Activated CD8-positive, alpha-beta memory T cell treated with anti-CD3 and anti-CD28 coated beads, Interleukin-2, amount 50 U/mL, for 24 hours (primary cell): ENCODE data around the gene C6.
"Not testable (repeated sequence)": the region's sequence is repeated elsewhere in the genome, so short reads cannot be mapped to it uniquely, and the experiment has no call there.

Experiments
- DNase-seq: peaks from one replicate; pipeline ENCODE4 v3.0.0-alpha.2; 2020; ENCODE audit errors: extremely low read depth

C6 gene

DNA sequence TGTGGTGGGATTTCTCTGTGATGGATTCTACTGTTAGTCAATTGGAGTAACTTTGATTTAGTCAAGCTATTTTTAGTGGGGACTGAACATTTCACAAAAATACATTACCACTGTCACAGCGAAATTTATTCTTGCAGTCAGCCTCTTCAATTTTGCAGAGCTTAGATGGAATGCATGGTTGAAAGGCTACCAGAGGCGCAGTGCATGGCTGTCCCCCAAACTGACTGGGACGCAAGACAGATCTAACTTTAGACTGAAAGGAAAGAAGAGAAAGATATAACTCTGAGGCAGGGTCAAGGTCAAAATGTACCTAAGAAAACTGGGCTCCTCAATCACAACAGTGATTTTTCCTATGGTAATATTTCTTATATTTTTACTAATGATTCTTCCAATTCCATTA, 13.7 kb downstream of the C6 start:
- DNase-seq = no peak

DNA sequence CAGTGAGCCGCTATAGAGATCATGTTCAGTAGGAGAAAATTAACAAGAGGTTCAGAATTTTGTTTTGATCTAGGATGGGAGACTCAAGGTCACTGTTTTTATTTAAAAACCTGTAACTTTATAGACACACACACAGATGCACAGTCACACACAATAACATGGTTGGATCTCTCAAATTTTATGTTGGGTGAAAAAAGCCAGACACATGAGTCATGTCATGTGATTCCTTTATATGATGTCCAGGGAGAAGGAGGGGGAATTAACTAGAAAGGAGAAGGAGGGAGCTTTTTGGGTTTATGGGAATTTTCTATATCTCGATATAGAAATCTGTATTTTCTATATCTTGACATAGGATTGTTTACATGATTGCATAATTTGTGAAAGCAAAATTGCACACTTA, 17.1 kb downstream of the C6 start:
- DNase-seq = no peak

DNA sequence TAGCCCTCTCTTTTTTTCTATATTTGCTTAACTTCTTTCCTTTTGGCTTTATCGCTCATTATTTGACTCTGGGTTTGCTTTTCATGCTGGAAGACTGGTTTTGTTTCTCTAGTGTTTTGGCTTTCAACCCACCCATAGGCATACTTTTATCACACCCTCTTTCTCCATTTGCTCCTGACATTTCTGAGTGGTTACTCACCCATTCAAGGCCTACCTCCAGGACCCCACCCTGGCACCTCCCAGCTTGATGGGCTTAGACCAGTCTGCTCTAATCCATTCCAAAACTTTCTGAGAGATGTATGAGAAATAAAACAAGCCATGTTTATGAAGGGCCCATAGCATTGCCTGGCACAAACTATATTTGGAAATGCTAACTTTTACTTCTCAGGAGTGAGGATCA, 18.1 kb downstream of the C6 start:
- no peak for DNase-seq

DNA sequence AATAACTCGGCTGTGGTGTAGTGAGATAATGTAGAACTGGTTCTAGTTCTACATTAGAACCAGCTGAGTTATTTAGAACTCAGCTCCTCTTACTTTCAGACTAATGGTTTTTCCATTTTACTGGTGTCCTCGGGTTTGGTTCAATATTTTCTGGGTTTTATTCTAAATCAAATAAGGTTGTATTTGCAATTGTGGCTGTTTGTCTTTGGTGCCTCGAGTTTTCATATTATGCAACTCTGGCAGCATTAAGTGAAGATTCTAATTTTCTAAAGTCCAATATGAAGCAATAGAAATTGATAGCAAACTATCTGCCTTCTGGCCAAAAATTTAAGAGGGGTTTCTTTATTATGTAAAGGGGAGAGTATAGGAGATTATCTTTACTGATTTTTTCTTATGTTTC, 19.0 kb downstream of the C6 start:
- no peak for DNase-seq

DNA sequence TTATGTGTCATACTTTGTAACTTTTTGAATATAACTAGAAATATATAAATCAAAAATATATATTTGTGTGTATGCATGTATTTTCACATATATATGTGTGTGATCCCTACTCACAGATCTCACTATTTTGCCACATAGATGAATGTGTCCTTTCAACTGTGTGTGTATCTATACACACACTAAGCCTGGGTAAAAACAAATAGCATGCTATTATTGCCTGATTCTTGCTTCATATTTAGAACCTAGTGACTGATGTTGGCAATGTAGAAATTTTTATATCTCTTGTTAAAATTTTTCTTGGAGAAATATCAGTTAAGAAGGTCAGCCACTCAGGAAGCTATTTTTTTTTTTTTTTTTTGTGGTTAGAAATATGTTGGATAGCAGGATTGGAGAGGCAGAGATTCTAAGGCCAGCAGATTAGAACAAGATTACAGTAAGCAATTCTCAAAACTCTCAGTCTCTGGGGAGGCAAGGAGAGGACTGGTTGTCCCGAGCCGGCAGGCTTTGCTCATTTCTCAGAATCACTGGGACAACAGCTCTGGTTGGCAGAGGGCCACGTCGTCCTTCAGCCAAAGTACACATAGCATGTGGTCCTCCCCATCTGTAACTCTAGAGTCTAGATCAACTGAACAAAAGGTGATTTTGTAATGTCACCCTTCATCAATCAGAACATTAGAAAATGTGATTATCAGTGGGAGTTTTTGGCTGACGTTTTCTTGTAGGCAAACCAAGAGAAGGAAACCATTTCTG, 19.7 kb downstream of the C6 start:
- DNase-seq = no peak

DNA sequence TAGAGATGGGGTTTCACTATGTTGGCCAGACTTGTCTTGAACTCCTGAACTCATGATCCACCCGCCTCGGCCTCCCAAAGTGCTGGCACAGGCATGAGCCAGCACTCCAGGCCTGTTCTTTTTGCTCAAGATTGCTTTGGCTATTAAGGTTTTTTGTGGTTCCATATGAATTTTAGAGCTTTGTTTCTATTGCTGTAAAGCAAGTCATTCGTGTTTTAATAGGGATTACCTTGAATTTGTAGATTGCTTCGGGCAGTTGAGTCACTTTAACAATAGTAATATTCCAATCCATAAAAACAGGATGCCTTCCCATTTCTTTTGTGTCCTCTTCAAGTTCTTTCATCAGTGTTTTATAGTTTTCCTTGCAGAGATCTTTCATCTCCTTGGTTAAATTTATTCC, 22.1 kb downstream of the C6 start:
- no peak for DNase-seq

DNA sequence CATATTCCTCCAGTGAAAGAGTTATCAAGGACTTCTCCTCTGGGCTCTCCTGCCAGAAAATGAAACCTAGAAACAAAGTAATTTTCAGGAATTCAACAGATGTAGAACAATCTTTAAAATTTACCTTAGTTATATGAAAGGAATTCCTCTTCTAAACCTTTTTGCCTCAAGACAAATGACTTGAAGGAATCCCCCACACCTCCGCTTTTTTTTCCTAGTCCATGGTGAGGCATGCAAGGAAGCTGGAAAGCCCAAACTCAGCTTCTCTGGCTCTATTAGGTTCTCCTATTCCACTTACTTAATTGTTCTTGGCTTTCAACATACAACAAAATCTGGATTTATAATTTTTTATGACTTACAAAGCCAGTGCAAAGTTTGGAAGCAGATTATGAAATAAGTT, 27.2 kb downstream of the C6 start:
- DNase-seq = no peak

DNA sequence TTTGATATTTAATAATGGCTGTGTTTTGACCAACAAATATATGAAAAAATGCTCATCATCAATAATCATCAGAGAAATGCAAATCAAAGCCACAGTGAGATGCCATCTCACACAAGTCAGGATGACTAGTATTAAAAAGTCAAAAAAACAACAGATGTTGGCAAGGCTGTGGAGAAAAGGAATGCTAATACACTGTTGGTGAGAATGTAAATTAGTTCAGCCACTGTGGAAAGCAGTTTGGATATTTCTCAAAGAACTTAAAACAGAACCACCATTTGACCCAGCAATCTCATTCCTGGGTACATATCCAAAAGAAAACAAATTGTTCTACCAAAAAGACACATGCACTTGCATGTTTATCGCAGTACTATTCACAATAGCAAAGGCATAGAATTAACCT, 30.0 kb downstream of the C6 start:
- DNase-seq = not testable (repeated sequence)

DNA sequence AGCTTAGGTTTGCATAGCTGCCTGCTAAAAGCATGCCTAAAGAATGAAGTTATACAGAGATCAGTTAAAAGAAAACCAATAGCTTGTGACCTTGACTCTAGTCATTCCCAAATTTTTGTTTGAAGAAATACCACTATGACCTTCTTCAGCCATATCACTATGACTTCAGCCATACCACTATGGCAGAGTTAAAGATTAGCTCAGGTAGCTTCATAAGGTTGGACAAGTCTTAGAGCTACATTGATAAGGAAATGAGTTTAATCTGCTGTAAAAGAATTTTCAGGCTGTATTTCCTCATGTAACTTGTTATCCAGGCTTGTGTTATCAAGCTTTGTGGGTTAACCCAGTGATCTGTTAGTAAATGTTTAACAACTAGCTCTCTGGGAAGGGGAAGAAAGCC, 30.7 kb downstream of the C6 start:
- no peak for DNase-seq

DNA sequence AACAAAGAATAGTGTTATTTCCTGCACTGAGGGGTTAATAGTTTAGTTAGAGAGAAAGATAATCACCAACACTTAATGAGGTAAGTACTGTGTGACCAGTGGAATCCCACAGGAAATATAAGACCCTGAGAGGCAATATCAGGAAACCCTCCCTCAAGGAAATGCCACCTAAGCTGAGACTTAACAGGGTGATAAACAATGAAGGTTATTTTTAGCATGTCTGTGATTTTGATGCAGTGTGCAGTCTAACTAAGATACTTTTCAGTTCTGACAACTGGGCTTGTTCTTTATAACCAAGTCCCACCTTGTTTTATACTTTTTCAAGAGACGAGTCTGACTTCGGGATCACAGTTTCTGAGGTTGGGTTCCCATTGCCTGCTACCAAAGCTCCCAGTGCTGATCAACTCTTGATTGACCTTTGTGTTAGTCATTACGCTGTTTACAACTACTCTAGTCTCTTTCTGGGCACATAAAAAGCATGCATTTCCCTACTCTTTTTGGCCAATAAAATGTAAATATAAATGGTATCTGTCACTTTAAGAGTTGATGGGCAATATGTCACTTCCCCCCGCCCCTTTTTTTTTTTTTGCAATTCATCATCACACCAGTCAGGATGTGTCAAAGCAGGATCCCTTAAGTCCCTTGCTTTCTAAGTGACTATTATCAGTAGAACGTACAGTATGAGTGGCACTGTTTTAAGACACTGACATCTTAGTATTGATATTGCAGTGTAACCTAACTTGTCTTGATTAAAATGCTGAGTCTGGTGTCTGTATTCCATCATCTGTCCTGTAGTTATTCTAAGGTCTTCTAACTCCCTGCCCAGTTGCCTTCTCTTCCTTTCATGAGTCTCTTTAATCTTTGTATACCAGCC, 31.4 kb downstream of the C6 start:
- no peak for DNase-seq

DNA sequence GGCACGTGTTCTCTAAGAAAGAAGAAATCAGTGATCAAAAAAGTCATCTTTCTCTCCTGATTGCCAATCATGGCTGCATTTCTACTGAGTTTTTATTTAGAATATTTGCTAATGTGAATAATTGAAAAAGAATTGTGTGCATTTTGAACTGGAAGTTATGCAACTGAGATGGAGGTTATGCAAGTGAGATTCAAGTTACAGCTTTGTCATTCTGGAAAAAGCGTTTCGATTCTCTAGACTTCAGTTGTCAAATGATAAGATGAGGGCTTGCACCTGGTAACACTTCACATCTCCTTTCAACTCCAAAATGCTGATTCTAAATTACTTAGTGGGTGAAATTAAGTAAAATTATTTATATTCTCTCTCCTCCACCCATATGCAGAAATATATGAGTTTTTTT, 36.4 kb downstream of the C6 start:
- no peak for DNase-seq

DNA sequence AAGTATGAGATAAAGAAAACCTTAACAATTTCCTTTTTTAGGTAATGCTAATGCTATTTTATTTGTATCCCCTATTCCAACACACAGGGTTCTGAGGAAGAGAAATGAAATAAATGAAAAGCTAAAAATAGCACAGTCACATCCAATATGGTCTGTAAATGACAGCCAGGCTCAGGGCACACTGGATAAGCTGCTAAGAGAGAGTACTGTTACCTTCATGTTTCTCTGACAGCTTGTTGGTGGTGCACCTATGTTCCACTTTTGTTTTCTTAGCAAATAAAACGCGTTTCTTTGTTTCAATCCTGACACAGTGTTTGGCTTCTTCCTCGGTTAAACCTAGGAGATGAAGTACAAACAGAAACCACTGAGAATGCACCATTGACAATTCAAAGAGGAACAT, 41.3 kb downstream of the C6 start:
- DNase-seq = no peak

DNA sequence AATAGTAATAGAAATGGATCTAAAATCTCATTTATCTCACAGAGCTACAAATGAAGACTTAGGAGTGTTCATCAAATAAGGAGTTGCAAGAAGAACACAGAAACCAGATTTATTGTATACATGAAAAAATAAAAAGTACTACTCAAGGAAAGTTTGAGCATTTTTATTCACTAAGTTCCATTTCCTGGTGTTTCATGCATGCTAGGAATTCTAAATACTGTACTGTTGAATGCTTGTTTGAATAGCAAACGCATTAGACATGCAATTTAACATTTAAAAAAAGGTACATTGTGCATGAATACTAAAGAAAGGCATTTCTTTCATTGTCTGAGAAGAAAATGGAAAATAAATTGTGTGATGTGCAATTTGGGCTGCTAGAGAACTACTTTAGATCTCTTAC, 52.1 kb downstream of the C6 start:
- no peak for DNase-seq

DNA sequence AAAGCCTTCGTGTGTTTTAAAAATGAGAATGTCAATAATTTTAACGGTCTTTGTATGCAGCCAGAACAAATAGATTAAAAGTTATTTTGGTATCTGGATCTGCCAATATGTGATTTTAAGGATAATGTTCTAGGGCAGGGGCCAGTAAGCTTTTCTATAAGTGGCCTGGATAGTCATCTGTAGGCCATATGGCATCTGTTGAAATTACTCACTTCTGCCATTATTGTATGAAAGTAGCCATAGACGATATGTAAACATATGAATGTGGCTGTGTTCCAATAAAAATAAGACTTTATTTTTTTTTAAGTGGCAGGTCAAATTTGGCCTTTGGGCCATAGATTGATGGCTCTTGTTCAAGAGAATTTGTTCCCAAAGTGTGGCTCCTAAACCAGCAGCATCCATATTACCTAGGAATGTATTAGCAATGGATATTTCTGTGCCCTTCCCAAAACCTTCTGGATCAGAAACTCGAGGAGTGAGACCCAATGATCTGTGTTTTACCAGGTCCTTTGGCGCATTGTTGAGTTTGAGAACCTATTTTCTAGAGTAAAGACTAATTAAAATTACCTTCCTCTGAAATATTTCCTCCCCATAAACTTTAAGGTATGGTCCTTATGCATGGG, 55.9 kb downstream of the C6 start:
- no peak for DNase-seq

DNA sequence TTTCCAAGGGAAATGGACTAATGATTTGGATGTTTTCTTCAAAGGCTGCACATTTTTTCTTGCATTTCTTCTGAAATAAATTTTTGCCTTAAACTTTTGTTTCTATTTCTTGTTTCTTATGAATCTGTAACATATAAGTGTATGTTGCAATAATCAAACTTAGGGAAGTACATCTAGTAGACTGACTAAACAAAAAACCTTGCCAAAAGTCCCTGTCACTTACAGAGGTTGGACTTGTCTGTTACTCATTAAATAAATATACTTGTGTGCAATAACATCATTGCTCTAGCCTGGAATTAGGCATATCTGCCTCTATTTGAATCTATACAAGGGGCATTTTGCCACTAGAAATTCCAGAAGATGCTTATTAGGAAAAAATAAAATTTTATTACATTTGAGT, 56.6 kb downstream of the C6 start:
- no peak for DNase-seq

DNA sequence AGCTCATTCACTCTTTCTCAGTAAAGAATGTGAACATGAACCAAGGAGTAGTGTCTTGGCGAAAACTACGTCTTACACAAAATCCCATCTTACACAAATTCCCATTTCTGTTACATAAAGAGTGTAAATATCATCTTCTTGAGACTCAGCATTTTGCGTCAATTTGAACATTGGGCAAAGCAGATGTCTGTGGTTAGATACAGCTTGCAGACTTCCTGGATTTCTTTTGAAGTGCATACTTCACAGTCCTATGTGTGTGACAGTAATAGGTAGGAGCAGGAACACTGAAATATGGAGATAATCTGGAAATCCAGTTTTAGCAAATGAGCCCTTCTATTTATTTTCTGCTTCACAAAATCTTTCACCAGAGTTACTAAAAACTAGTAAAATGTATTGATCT, 58.8 kb downstream of the C6 start:
- no peak for DNase-seq

DNA sequence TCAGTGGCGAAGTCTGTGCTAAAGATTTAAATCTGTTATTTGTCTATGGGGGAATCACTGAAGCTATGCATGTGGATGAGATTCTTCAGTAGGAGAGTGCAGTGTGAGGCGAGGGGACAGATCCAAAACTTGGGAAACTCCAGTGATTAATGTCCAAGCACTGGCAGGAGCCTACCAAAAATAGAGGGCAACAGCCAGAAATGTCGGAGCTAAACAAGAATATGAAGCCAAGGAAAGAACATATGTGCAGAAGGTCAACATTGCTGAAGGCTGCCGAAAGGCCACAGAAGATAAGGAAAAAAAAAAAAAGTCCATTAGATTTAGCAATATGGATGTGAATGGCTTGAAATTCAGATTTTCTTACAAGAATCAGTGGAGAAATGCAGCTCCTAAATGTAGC, 61.8 kb downstream of the C6 start:
- no peak for DNase-seq

DNA sequence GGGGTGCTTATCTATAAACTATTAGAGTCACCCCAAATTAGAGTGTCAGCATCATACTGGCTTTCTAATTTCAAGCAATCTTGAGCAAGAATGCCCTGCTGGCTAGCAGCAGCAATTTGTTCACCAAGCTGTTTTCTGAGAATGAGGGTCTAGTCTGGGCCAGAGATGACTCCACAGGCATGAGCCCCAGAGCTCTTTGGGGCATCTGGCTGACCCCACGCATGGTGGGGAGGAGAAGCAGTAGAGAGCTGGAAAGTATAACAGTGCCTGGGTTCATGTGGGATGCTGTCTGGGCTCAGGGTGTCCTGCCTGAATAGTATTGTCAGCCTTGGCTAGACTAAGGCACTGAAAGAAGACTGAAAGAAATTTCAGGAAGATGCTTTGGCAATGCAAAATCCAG, 64.9 kb downstream of the C6 start:
- DNase-seq = no peak

DNA sequence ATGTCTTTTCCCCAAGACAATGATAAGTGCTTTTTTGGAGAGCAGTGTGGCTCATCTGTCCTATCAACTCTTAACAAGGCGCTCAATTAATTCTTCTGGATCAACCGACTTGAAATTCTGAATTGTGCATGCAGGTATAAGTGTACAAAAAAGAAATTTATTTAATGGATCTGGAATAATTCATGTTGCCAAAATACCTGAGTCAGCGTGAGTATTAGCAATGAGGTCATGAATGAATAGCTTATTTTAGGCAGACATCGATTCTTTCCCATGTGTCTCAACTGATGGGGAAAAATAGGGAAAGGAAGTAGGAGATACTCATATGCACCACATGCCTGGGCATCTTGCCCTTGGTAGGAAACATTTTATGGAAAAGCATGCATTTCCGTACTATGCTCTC, 68.0 kb downstream of the C6 start:
- no peak for DNase-seq

DNA sequence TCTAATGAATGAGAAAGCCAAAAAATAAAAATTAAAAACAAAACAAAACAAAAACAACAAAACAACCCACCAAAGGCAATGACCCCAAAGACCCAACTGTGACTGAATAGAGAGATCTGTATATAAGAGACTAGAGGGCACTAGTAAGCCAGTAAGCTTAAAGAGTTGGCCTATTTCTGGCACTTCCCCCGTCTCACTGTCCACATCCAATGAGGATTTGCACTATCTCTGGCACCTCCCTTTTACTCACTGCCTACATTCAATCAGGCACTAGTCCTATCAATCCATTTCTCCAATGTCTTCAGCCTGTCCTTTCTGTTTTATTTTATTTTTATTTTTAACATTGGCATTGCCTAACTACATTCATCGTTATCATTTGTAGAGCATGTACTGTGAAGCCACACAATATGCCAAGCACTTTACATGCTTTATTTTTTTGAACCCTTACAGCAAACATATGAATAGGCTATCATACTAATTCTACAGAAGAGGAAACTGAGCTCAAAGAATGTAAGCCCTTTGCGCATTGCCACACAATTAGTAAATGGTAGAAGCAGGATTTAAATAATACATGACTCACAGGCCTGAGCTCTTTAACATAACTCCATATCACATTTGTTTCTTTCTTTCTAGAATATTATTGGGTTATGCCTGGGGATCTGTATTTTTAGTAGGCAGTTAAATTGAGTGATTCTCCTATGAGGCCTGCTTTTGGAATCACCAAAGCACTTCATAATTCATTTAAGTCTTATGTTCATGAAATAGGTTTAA, 70.0 kb downstream of the C6 start:
- no peak for DNase-seq

DNA sequence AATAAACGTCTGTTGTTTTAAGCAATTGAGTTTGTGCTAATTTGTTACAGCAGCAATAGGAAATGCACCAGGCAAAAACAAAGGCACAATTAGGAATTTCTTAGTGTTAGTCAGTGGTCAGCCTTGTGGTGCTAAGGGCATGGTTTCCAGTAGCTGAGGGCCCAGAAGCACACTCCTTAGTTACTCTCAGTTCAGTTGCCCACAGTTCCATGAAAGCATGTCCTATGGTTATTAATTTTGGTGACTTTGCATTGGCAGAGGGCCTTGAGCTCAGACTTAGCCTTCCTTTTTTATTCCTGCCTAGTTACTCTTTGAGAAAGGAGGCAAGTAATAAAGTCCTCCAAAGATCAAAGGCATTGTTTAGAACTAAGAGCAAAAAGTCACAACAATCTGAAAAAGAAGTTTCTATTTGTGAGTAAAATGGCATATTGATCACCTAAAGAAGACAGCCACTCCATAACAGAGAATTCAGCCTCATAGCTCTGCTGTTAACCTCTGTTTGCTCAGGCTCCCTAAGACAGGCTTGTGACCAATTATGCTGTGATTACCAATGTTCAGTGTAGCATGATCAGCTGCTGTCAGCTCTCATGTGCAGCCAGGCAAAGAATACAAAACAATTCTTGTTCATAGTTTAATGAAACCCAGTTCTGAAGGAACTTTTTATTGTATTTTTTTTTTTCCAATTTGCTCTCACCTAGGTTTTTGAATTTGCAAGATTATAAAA, 85.2 kb downstream of the C6 start:
- no peak for DNase-seq

DNA sequence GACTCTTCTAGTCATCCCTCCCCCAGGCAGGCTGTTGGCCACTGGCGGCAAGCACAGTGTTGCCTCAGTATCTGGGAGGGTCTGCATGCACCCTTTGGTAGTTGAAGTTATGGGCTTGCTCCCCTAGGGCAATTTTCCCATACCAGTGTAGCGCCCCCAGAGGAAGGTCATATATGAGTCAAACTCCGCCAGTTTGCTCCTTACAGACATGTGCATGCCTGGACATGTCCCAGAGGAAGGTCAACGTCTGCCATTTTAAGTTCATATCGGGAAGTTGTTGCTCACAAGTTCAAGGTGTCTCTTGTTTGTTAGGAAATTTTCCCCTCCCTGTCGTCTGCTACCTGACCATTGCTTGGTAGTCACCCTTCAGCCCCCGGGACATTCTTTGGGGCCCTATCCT, 90.9 kb downstream of the C6 start:
- DNase-seq = no peak
